Transverse colon (tissue), 4 donors: ENCODE results near the gene TECPR2. TPM values are rescaled to one million over a fixed set of nuclear protein-coding genes. Genes with fewer than 3 reads are reported as not detected.

Experiments
- DNase-seq: peaks from one replicate; pipeline ENCODE4 v3.0.0-alpha.2; 2019
- H3K27ac ChIP-seq, 4 donors: fragments of 200-600 bp; sonication (generic); 2 replicates each; pipeline ENCODE4 v1.5.1; 2016 to 2018; ENCODE audit warnings: inconsistent platforms in 4 of 4
- H3K27me3 ChIP-seq: fragments of 200-600 bp; sonication (generic); 2 replicates; pipeline ENCODE4 v1.5.1; 2017; ENCODE audit warnings: inconsistent platforms
- H3K36me3 ChIP-seq, 4 donors: fragments of 200-600 bp; sonication (generic); 2 replicates each; pipeline ENCODE4 v1.5.1; 2017 to 2019; ENCODE audit warnings: inconsistent platforms in 4 of 4
- H3K4me1 ChIP-seq, 4 donors: fragments of 200-600 bp; sonication (generic); 2 replicates each; pipeline ENCODE4 v1.5.1; 2017 to 2020; ENCODE audit warnings: inconsistent platforms in 4 of 4
- H3K4me3 ChIP-seq, 4 donors: fragments of 200-600 bp; sonication (generic); 1 replicate in 1 of 4; 2 replicates in 3 of 4; pipeline versions ENCODE4 v1.5.1 to v1.6.1; 2017 to 2019; ENCODE audit warnings: inconsistent platforms in 4 of 4
- H3K9me3 ChIP-seq, 2 donors: fragments of 200-600 bp; sonication (generic); 2 replicates each; pipeline ENCODE4 v1.5.1; 2017 to 2019; ENCODE audit warnings: inconsistent platforms in 2 of 2
- CTCF ChIP-seq, 5 experiments: fragments of 200-600 bp in 3 of 5; fragments of 450-650 bp in 2 of 5; sonication (generic) in 3 of 5; IDR thresholded peaks; 1 replicate in 2 of 5; 2 replicates in 3 of 5; pipeline ENCODE4 v1.5.1; 2016 to 2017; ENCODE audit warnings: antibody characterized with exemption in 5 of 5, inconsistent platforms in 3 of 5, mild to moderate bottlenecking in 2 of 5, moderate library complexity in 1 of 5
- EP300 ChIP-seq: sonication (generic); formaldehyde crosslinking; IDR thresholded peaks from one replicate; pipeline ENCODE4 v1.6.1; 2017; ENCODE audit warnings: antibody characterized with exemption, low read depth
- POLR2A ChIP-seq: fragments of 450-650 bp; IDR thresholded peaks from one replicate; pipeline ENCODE4 v1.6.1; 2016; ENCODE audit warnings: antibody characterized with exemption, mild to moderate bottlenecking, moderate library complexity
- POLR2AphosphoS5 ChIP-seq, 3 donors: sonication (generic); formaldehyde crosslinking; IDR thresholded peaks; one replicate each; pipeline ENCODE4 v1.6.1; 2016; ENCODE audit warnings: antibody characterized with exemption in 3 of 3
- WGBS, 2 donors: methylation state at CpG; one replicate each; pipeline ENCODE4 v1.1.5; 2018; ENCODE audit warnings: low coverage in 1 of 2; 5-methylcytosine and 5-hydroxymethylcytosine counted together
- in situ Hi-C, 4 donors: fragments of 200-750 bp; cut with MboI; loops; one replicate each; pipeline versions ENCODE4 v1.15.0 to v1.15.1; 2017; ENCODE audit warnings: low sequenced_read_pairs in 3 of 4, low pct_ligation_motif_present in 1 of 4, low pct_unique_long_range_greater_than_20kb in 1 of 4
- intact Hi-C: fragments of 100-400 bp; cut with DNase I; formaldehyde crosslinking; loops from one replicate; pipeline ENCODE4 v1.15.1; 2023; ENCODE audit warnings: low total_unique reads
- total RNA-seq, 4 donors: library from RNA; depleted of rRNA; stranded (reverse); fragments of >200 nt; gene quantifications; one replicate each; pipeline ENCODE4 v1.1.0, GENCODE V29; 2016

The TECPR2 gene
- total RNA-seq = 10 to 100 TPM; 12.6 to 47.4 (median 17.9) TPM

- peak; percentile 99 for DNase-seq
- whole genome bisulfite sequencing, 2 donors = 0% methylated on average over 38 of the region's 58 CpGs; no CpG with 5 or more reads in 1 of the 2 donors
These were observed at the start of gene TECPR2, which contains the start of gene CINP for GRCh38 chr14:102362545-102363181. TECPR2 (plus strand) TSS chr14:102362941; CDS start chr14:102376722, 13,781 bp downstream. CINP (minus strand) TSS chr14:102362890; CDS start chr14:102362851, 39 bp downstream.

GRCh38 chr14:102314242-102315011 is 48.3 kb upstream of the TECPR2 start:
- Histone ChIP-seq H3K27ac (peak overlapping the region; percentile 20 to 69 (median 46)), H3K4me3 (peak overlapping the region in 3 of 4 donors; percentile 32 to 49 (median 35)), H3K9me3 (no peaks in the 10 kb centered on the region), H3K27me3 (no peaks in the 10 kb centered on the region), H3K36me3 (no peaks in the 10 kb centered on the region), H3K4me1 (peaks cover 4 to 43% (median 27%) of the 10 kb centered on the region in 4 donors)
- 10 to 19% methylated on average over 20 to 42 of the region's 52 CpGs for WGBS, 2 donors
- in situ Hi-C loops = loop anchor here in 2 of 4 donors (5.0 to 25.0 kb wide), 5 partner anchors 77 to 602 kb away; partner anchors contain the start of gene DYNC1H1 (in 1 of the 2)
- DNase-seq = peak; percentile 89
- TF ChIP-seq EP300 = no peak
- TF ChIP-seq POLR2A = no peak
- peak; percentile 93 to 97 (median 96) for TF ChIP-seq CTCF (IDR thresholded peaks at IDR 0.05)
- TF ChIP-seq POLR2AphosphoS5 (IDR thresholded peaks at IDR 0.05) = peak in 1 of 3 donors; percentile 33
- intact Hi-C loops = loop anchor here (2.0 to 5.0 kb wide), 2 partner anchors 80 to 267 kb away; no protein-coding TSS in a partner anchor

More at GRCh38 chr14:102362545-102363181, at the start of gene TECPR2, which contains the start of gene CINP:
- Histone ChIP-seq H3K36me3 (peaks cover 0 to 10% (median 2%) of the 10 kb centered on the region in 4 donors), H3K4me3 (peak within 1 kb of the TSS; percentile 85 to 99 (median 94)), H3K27ac (peak within 1 kb of the TSS; percentile 93 to 98 (median 97)), H3K27me3 (no peaks in the 10 kb centered on the region), H3K9me3 (no peaks in the 10 kb centered on the region), H3K4me1 (peaks cover 17 to 22% (median 20%) of the 10 kb centered on the region in 4 donors)
- TF ChIP-seq CTCF (IDR thresholded peaks at IDR 0.05) (no peak), POLR2AphosphoS5 (IDR thresholded peaks at IDR 0.05) (peak; percentile 80 to 83 (median 82)), POLR2A (peak; percentile 80)
- intact Hi-C loops (loop anchor here (5.0 kb wide), 1 partner anchor 1860 kb away; no protein-coding TSS in a partner anchor), in situ Hi-C loops (loop anchor here in 1 of 4 donors (25.0 kb wide), 1 partner anchor 150 kb away; the partner anchor contains the start of gene ANKRD9)

- Histone ChIP-seq H3K4me1 (peaks cover 4 to 43% (median 28%) of the 10 kb centered on the region in 4 donors), H3K9me3 (no peaks in the 10 kb centered on the region), H3K27me3 (no peaks in the 10 kb centered on the region), H3K36me3 (no peaks in the 10 kb centered on the region), H3K27ac (no peak overlapping the region), H3K4me3 (no peak overlapping the region)
- no peak for TF ChIP-seq CTCF (IDR thresholded peaks at IDR 0.05)
- TF ChIP-seq POLR2A = no peak
- no peak for TF ChIP-seq POLR2AphosphoS5 (IDR thresholded peaks at IDR 0.05)
- TF ChIP-seq EP300 = no peak
- DNase-seq = no peak
- in situ Hi-C loops (loop anchor here in 1 of 4 donors (10.0 to 25.0 kb wide), 4 partner anchors 80 to 603 kb away; partner anchors contain the start of gene DYNC1H1), intact Hi-C loops (loop anchor here (2.0 to 5.0 kb wide), 2 partner anchors 80 to 268 kb away; no protein-coding TSS in a partner anchor)
- 82 to 89% methylated on average over 5 to 6 of the region's 6 CpGs for WGBS, 2 donors
These were observed 47.6 kb upstream of the TECPR2 start for GRCh38 chr14:102315121-102315520.
